A549 (cell line): ENCODE results near the gene ZNF337. TPM values are rescaled to one million over a fixed set of nuclear protein-coding genes. Genes with fewer than 3 reads are reported as not detected.

Experiments used
- polyA plus RNA-seq, 4 experiments: library from polyadenylated mRNA; depleted of rRNA in 3 of 4; stranded (reverse); fragments of >200 nt; fragmentation: RNase III in 1 of 4; extraction: RNeasy Plus Mini Kit Qiagen cat#74134 plus additional on column Dnase treatment in 1 of 4; gene quantifications; 2 replicates in 3 of 4; 3 replicates in 1 of 4; pipeline ENCODE4 v1.2.3, GENCODE V29; 2011 to 2017
- small RNA-seq, 6 experiments: library from RNA; depleted of rRNA; stranded (forward); fragments of <200 nt; gene quantifications; one replicate each; pipeline ENCODE3, GENCODE V24; 2012

ZNF337 gene
- polyA plus RNA-seq, 2 of the 4 experiments (the other 2 are of a cell fraction) = 16.5 to 25.4 TPM

Small RNAs within 50 kb of the gene (small RNA-seq; reads per million reads assigned to genes)
- 0 reads per million in 6 experiments for gene RN7SL594P

Other genes with a start within 250 kb of the ZNF337 start
- gene NINL, start 111.3 kb downstream of the ZNF337 start, polyA plus RNA-seq (2011; rRNA removed) = 15.3 and 22.4 TPM in 2 replicates
- 13.2 to 23.4 TPM (median 20.2 TPM) in 3 replicates for gene NINL, start 111.3 kb downstream of the ZNF337 start, polyA plus RNA-seq (2017; fragmentation: RNase III; extraction: RNeasy Plus Mini Kit Qiagen cat#74134 plus additional on column Dnase treatment)
- 11.4 and 12.2 TPM in 2 replicates for gene NANP, start 72.8 kb downstream of the ZNF337 start, polyA plus RNA-seq (2011; rRNA removed)
- 10.2 to 11.2 TPM (median 11.2 TPM) in 3 replicates for gene NANP, start 72.8 kb downstream of the ZNF337 start, polyA plus RNA-seq (2017; fragmentation: RNase III; extraction: RNeasy Plus Mini Kit Qiagen cat#74134 plus additional on column Dnase treatment)